ENCODE results near the gene NIPAL4.
"Not testable (repeated sequence)": the region's sequence is repeated elsewhere in the genome, so short reads cannot be mapped to it uniquely, and the experiment has no call there.

Gene NIPAL4

GRCh38 chr5:157459715-157460599 is at the start of gene NIPAL4:
Gene NIPAL4 (plus strand): TSS chr5:157460213. CDS start chr5:157460321, 108 bp downstream.
- H3K36me3 Mint-ChIP-seq, result peaks cover 7% of the 10 kb centered on the region
- H3K27ac Mint-ChIP-seq, result peak within 1 kb of the TSS; percentile 80
- no peaks in the 10 kb centered on the region for H3K27me3 Mint-ChIP-seq
- peak within 1 kb of the TSS; percentile 86 for H3K4me3 Mint-ChIP-seq
- H3K4me1 Mint-ChIP-seq, result peaks cover 60% of the 10 kb centered on the region
- peak; percentile 67 for ATAC-seq
- H3K9me3 Mint-ChIP-seq, result no peaks in the 10 kb centered on the region

GRCh38 chr5:157415838-157416237 is 44.2 kb upstream of the NIPAL4 start:
- Mint-ChIP-seq H3K27ac (no peak overlapping the region), H3K4me3 (no peak overlapping the region), H3K36me3 (peaks cover 6% of the 10 kb centered on the region), H3K9me3 (peaks cover 6% of the 10 kb centered on the region), H3K4me1 (no peaks in the 10 kb centered on the region), H3K27me3 (no peaks in the 10 kb centered on the region)
- no peak for ATAC-seq

GRCh38 chr5:157419521-157419920 is 40.5 kb upstream of the NIPAL4 start:
- H3K9me3 Mint-ChIP-seq, result not testable (repeated sequence)

GRCh38 chr5:157429920-157430319 is 30.1 kb upstream of the NIPAL4 start:
- peak overlapping the region; percentile 70 for H3K27ac Mint-ChIP-seq

More at GRCh38 chr5:157419521-157419920, 40.5 kb upstream of the NIPAL4 start:
- H3K4me3 Mint-ChIP-seq, H3K27ac Mint-ChIP-seq, H3K27me3 Mint-ChIP-seq, H3K4me1 Mint-ChIP-seq, ATAC-seq, H3K36me3 Mint-ChIP-seq: not testable (repeated sequence)

GRCh38 chr5:157431544-157432200 is 28.3 kb upstream of the NIPAL4 start:
- peaks cover 10% of the 10 kb centered on the region for H3K4me1 Mint-ChIP-seq
- ATAC-seq, result peak; percentile 89
- no peaks in the 10 kb centered on the region for H3K27me3 Mint-ChIP-seq
- H3K9me3 Mint-ChIP-seq, result peaks cover 3% of the 10 kb centered on the region
- H3K4me3 Mint-ChIP-seq, result no peak overlapping the region
- H3K36me3 Mint-ChIP-seq, result no peaks in the 10 kb centered on the region
- H3K27ac Mint-ChIP-seq, result peak overlapping the region; percentile 76

More at GRCh38 chr5:157429920-157430319, 30.1 kb upstream of the NIPAL4 start:
- H3K27me3 Mint-ChIP-seq, H3K36me3 Mint-ChIP-seq, H3K4me1 Mint-ChIP-seq, H3K9me3 Mint-ChIP-seq, ATAC-seq, H3K4me3 Mint-ChIP-seq: not testable (repeated sequence)

- H3K4me1 Mint-ChIP-seq, result peaks cover 10% of the 10 kb centered on the region
- no peaks in the 10 kb centered on the region for H3K36me3 Mint-ChIP-seq
- no peak overlapping the region for H3K27ac Mint-ChIP-seq
- peaks cover 3% of the 10 kb centered on the region for H3K9me3 Mint-ChIP-seq
- no peaks in the 10 kb centered on the region for H3K27me3 Mint-ChIP-seq
- no peak overlapping the region for H3K4me3 Mint-ChIP-seq
- ATAC-seq, result no peak
Observed at GRCh38 chr5:157434096-157434495, 25.9 kb upstream of the NIPAL4 start.

- Mint-ChIP-seq H3K4me3 (no peak overlapping the region), H3K27me3 (no peaks in the 10 kb centered on the region), H3K27ac (no peak overlapping the region), H3K4me1 (no peaks in the 10 kb centered on the region), H3K36me3 (no peaks in the 10 kb centered on the region), H3K9me3 (no peaks in the 10 kb centered on the region)
- no peak for ATAC-seq
Observed at GRCh38 chr5:157443041-157443549, 16.9 kb upstream of the NIPAL4 start.

GRCh38 chr5:157444224-157444623 is 15.8 kb upstream of the NIPAL4 start:
- H3K36me3 Mint-ChIP-seq, result no peaks in the 10 kb centered on the region
- no peak overlapping the region for H3K27ac Mint-ChIP-seq
- H3K4me3 Mint-ChIP-seq, result no peak overlapping the region
- ATAC-seq, result no peak
- H3K4me1 Mint-ChIP-seq, result no peaks in the 10 kb centered on the region
- no peaks in the 10 kb centered on the region for H3K9me3 Mint-ChIP-seq
- no peaks in the 10 kb centered on the region for H3K27me3 Mint-ChIP-seq

- Mint-ChIP-seq H3K4me3 (no peak overlapping the region), H3K4me1 (no peaks in the 10 kb centered on the region), H3K36me3 (no peaks in the 10 kb centered on the region)
Observed at GRCh38 chr5:157445745-157446411, 14.1 kb upstream of the NIPAL4 start.

GRCh38 chr5:157446412-157446935 is 13.5 kb upstream of the NIPAL4 start:
- no peaks in the 10 kb centered on the region for H3K9me3 Mint-ChIP-seq
- peaks cover 3% of the 10 kb centered on the region for H3K4me1 Mint-ChIP-seq
- no peak overlapping the region for H3K4me3 Mint-ChIP-seq
- H3K36me3 Mint-ChIP-seq, result no peaks in the 10 kb centered on the region
- H3K27ac Mint-ChIP-seq, result no peak overlapping the region
- ATAC-seq, result no peak
- H3K27me3 Mint-ChIP-seq, result no peaks in the 10 kb centered on the region

More at GRCh38 chr5:157445745-157446411, 14.1 kb upstream of the NIPAL4 start:
- no peak for ATAC-seq
- no peaks in the 10 kb centered on the region for H3K27me3 Mint-ChIP-seq
- no peaks in the 10 kb centered on the region for H3K9me3 Mint-ChIP-seq
- no peak overlapping the region for H3K27ac Mint-ChIP-seq

GRCh38 chr5:157447201-157447637 is 12.8 kb upstream of the NIPAL4 start:
- Mint-ChIP-seq H3K27ac (no peak overlapping the region), H3K27me3 (no peaks in the 10 kb centered on the region), H3K4me1 (peaks cover 8% of the 10 kb centered on the region), H3K9me3 (no peaks in the 10 kb centered on the region), H3K4me3 (no peak overlapping the region), H3K36me3 (no peaks in the 10 kb centered on the region)
- ATAC-seq, result no peak

GRCh38 chr5:157449011-157449723 is 10.8 kb upstream of the NIPAL4 start:
- H3K9me3 Mint-ChIP-seq, result no peaks in the 10 kb centered on the region
- no peaks in the 10 kb centered on the region for H3K27me3 Mint-ChIP-seq
- ATAC-seq, result no peak
- H3K36me3 Mint-ChIP-seq, result no peaks in the 10 kb centered on the region
- no peak overlapping the region for H3K4me3 Mint-ChIP-seq
- H3K4me1 Mint-ChIP-seq, result peaks cover 8% of the 10 kb centered on the region
- H3K27ac Mint-ChIP-seq, result no peak overlapping the region

GRCh38 chr5:157450024-157450423 is 10.0 kb upstream of the NIPAL4 start:
- Mint-ChIP-seq H3K27me3 (no peaks in the 10 kb centered on the region), H3K9me3 (no peaks in the 10 kb centered on the region), H3K27ac (no peak overlapping the region), H3K4me1 (peaks cover 11% of the 10 kb centered on the region), H3K36me3 (no peaks in the 10 kb centered on the region), H3K4me3 (no peak overlapping the region)
- ATAC-seq, result no peak

GRCh38 chr5:157451806-157452205 is 8.2 kb upstream of the NIPAL4 start:
- Mint-ChIP-seq H3K4me1 (peaks cover 16% of the 10 kb centered on the region), H3K27me3 (no peaks in the 10 kb centered on the region), H3K4me3 (no peak overlapping the region), H3K9me3 (no peaks in the 10 kb centered on the region), H3K27ac (no peak overlapping the region), H3K36me3 (no peaks in the 10 kb centered on the region)
- no peak for ATAC-seq

Measured in stimulated activated memory B cell treated with anti-CD40 and anti-IgM and Interleukin-4, amounts not matched to agents 10 μg/mL and 1 μg/mL and 100 μg/mL, for 72 hours (primary cell).